HuH-7.5 (cell line): Measurements from ENCODE around the gene CDH11.

Experiments
- DNase-seq: peaks from one replicate; pipeline ENCODE4 v3.0.0; 2011; ENCODE audit warnings: low spot score

The CDH11 gene

DNA sequence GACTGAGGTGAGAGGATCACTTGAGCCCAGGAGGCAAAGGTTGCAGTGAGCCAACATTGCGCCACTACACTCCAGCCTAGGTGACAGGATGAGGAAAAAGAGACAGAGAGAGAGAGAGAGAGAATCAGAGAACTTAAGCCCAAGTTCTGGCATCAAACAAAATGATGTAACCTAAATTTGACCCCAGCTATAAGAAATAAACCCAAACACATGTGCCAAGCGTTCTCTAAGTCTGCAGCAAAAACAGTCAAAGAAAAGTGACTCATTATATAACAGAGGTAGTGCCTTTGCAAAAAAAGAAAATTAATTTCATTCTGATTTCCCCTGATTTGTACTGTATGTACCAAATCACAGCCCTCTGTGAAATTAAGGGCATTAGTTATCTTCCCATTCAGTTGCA lies 89.5 kb downstream of the CDH11 start:
- DNase-seq, result no peak

DNA sequence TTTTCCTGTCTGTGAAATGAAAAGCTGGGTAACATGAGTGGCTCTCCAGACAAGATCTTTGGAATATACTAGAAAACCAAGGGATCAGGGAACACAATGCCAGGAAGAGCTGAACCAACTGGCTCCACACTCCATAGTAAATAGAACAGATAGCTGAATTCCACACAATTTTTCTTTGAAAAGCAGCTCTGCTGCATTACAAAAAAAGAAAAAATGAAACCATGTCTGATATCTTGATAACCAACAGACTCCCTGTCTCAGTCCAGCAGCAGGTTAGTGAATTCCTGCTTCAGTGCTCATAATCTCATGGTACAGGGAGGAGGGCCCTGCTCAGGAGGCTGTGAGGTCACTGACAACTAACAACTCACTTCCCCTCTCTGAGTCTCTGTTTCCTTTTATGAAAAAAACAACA lies 97.1 kb downstream of the CDH11 start:
- no peak for DNase-seq

DNA sequence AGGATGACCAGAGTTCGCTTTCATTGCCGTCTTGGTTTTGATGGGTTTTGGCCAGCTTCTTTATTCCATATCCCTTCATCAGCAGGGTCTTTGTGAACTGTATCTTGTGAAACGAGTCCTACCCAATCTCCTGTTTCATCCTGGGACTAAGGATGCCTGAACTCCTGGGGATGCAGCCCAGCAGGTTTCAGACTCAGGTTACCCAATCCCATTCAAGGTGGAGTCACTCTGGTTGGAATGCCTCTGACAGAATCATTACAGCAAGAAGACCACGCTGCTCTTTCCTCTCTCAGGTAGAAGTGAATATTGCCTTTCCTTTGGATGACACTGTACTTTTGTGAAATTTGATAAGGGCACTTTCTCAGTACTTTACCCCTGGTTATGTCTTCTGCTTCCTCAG lies 98.1 kb downstream of the CDH11 start:
- no peak for DNase-seq

DNA sequence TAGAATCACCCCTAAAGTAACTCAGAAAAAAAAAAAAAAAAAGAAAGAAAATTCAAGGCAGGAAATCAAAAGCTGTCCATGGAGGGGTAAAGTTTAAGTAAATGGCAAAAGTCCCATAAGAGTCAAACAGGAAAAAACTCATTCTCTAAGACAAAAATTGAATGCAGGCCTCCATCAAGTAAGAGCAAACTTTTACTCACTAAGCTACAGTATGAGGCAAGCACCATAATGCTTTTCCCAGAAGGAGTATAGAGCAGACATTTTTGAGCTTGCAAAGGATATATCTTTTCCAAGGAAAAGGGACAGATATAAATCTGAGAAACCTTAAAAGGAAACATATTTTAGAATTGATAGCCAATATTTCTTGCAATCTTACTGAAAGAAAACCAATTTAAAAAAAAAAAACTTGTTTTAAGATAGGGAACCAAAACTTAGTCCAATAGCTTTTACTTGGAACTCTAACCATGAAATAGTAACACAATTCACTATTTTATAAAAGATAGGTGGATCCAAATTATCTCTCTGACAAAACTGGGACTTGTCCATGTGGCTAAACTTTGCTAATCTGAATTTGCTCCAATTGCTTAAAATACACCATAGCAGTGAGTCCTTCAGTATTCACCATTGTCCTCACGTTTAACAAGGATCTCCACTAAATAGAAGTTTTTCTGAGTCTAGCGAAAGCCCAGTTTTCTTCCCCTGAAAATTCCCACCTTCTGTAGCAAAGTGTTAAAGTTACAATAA lies 99.8 kb downstream of the CDH11 start:
- no peak for DNase-seq

DNA sequence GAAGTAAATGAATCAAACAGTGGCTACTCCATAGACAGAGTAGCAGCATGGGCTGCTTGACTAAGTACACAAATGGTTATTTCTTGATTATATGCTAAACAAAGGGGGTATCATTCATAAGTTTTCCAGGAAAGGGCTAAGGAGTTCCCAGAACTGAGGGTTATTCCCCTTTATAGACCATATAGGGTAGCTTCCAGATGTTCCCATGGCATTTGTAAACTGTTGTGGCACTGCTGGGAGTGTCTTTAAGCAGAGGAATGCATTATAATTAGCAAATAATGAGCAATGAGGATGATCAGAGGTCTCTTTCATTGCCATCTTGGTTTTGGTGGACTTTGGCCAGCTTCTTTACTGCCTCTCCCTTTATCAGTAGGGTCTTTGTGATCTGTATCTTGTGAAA lies 105.1 kb downstream of the CDH11 start:
- DNase-seq, result no peak

DNA sequence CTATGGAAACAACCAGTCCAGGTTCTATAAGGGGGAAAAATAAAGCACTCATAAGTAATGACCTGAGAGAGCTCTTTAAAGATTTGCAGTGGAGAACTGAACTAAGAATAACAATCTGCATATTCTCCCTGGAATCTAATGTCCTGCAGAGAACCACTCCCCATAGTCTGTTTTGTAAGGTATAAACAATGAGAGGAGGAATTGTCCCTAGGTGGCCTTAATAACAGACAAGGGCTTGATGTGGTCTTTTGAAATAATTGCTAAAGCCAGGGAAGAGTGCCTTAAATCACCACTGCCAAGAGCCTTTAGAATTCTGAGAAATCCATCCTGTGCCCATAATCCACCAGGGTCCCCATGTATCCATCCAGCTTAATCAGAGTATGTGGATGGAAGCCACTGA lies 106.3 kb downstream of the CDH11 start:
- DNase-seq, result no peak

DNA sequence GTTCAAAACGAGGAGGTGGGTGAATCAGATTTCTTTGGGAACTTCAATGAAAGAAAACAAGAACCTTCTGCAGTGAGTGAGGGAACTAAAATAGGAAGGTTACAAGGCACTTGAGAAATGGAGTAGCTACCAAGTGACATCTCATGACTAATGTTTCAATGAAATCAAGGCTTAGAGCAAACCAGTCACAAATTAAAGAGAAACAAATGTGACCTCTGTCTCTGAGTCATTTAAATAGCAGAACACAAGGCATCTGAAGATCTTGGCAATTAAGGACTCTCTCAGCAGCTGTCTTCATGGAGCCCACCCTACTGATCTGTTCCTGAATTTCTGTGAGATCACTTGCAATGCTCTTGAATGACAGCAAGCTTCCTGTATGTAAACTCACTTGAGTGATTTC lies 109.5 kb downstream of the CDH11 start:
- DNase-seq, result no peak

DNA sequence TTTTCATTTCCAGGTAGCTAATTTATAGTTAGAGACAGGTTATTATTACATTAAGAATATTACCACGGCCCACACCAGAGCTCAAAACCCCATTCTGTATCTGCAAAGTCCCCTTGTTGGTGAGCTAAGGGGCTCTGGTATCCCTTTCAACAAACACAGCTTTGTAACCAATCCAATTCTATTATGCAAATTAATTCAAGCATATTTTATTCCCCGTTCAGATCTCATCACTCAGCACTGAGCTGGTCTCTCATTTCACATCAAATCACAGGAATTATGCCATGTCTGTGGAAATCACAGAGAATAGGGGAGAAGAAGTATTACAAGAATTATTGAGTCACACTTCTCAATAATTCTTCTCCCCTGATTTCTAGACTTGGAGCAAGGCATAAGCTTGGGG lies 111.7 kb downstream of the CDH11 start:
- DNase-seq, result no peak

DNA sequence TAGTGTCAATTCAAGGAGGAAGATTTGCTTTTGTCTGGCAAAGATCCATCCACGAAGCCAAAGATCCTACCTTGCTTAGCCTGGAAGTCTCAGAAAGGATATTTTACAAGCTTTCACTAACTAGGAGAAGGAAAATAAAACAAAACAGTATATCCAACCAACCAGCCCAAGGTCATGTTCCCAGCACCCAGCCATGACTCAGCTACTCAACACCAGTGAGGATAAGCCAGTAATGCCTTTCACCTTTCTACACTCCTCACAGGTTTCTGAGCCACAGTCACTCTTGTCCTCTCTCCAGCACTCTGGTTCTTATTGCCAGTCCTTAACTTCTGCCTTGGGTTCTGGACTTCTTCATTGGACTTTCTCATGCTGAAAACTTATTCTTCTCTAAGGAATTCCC lies 116.2 kb downstream of the CDH11 start:
- no peak for DNase-seq

DNA sequence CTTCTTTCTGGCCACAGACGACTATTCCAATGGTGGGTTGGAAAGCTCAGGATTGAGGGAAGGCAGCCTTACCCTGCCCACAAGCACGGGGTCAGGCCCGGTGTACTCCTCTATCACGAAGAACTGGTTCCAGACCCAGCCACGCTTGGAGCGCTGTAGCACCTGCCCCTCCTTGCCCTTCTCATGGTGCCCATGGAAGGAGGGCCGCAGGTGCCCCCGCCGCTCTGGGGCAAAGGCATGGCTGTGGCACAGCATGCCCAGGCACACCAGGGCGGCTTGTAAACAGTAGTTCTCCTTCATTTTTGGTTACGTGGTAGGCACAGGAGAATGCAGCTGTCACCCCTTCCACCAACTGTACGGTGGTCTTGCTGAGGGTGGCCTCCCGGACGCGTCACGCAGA lies 117.3 kb downstream of the CDH11 start:
- no peak for DNase-seq

DNA sequence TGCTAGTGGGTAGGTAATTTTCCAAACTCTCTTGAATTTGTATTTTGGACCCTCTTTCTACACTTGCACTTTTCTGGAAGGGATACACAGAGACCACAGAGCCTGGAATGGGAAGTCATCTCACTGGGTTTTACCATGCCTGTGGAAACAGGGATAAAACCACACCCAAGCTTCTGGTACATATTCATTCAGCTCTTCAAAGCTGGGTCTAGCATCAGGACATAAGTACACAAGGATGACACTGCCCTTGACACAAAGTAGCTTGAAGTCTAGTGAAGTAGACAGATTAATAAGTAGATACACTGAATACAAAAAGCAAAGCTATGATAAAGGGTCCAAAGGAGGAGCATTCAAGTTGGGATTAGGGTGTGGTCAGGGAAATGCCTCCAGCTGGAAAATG lies 118.2 kb downstream of the CDH11 start:
- DNase-seq, result no peak

DNA sequence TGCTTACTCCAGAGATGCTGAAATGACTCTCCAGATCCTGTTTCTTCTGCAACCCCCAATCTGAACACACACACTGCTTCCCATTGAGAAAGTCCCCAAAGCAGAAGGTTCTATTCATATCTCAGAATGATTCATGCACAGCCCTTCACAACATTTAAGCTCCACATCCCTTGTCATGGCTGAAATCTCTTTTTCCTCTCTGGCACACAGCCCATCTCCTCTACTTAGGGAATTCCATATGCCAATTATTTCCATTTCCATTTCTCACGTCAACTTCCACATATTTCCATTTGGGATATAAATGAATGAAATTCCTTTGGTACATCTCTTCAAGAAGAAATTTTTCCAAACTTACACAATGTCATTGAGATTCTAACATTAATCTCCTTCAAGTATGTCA lies 119.6 kb downstream of the CDH11 start:
- DNase-seq, result no peak

DNA sequence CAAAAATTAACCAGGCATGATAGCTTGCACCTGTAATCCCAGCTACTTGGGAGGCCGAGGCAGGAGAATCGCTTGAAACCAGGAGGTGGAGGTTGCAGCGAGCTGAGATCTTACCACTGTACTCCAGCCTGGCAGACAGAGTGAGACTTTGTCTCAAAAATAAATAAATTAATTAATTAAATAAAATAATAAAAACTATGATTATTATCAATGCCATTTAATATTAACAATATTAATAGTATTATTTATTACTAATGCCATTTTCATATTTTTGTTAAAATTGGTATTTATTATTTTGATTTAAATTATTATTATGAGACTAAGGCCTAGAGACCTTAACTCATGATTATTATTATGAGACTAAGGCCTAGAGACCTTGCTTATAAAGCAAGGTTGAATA lies 121.2 kb downstream of the CDH11 start:
- DNase-seq, result no peak

DNA sequence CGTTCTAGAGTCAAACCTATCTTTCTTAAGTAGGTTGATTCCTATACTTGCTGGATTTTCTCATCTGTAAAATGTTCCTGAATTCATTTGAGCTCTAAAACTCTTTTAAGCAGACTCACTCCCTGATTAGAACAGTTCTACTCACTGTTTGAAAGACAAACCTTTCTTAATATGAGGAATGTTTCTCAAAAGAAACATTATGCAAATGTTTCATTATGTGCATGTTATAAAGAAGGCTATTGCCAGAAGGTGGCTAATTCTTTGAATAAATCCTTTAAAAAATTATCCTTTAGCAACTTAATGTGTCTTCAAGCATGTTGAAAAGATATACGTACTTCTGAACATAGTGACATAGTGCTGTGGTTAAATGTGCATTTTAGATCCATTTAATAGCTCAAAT lies 124.1 kb downstream of the CDH11 start:
- DNase-seq, result no peak

DNA sequence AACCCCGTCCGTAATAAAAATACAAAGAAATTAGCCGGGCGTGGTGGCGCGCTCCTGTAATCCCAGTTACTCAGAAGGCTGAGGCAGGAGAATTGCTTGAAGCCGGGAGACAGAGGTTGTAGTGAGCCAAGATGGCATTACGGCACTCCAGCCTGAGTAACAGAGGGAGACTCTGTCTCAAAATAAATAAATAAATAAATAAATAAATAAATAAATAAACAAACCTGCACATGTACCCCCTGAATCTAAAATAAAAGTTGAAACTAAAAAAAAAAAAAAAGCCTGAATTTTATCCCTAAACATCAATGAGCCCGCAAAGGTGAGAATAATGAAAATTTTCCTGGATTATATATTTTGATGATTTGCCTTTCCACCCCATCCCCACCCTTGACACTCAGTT lies 124.7 kb downstream of the CDH11 start:
- DNase-seq, result no peak

DNA sequence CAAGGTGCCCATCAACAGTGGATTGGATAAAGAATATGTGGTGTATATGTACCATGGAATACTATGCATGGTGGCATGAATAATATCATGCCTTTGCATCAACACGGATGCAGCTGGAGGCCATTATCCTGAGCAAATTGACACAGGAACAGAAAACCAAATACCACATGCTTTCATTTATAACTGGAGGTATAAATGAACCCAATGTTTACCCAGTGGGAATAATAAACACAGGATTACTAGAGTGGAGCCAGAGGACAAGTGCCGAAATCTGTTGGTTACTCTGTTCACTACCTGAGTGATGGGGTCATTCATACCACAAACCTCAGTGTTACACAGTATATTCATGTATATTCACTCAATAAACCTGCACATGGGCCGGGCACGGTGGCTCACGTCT lies 125.2 kb downstream of the CDH11 start:
- no peak for DNase-seq

DNA sequence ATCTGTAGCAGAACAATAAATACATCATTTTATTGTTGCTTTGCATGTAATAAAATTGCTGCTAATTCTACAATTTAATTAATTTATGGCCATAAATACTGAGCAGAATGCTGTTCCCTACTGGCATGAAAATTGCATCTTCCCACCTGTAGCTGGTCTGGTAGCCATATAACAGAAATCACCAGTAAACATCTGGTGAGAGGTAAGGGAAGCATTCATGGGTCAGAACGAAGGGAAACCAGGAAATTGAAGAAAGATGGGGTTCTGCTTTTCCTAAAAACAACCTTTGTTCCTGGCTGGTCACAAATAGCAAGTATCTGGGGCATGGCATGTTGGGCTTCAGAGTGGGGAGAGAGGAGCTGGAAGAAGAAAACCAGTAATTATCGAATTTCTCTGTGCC lies 128.4 kb downstream of the CDH11 start:
- DNase-seq, result no peak

DNA sequence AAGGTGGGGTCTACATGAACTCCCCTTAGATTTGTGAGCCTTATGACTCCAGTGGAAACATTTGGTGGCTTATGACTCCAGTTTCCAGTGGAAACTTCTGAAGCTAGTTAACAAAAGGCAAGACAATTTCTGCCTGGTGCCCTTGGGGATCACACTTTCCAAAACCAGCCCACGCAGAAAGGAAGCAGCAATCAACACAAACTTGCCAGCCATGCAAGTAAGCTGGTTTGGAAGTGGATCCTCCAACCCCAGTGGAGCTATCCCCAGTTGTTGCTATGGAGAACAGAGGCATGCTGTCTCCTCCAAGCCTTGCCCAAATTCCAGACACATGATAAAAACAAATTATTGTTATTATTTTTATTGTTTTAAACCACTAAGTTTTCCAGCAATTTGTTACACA lies 130.9 kb downstream of the CDH11 start:
- DNase-seq, result no peak

DNA sequence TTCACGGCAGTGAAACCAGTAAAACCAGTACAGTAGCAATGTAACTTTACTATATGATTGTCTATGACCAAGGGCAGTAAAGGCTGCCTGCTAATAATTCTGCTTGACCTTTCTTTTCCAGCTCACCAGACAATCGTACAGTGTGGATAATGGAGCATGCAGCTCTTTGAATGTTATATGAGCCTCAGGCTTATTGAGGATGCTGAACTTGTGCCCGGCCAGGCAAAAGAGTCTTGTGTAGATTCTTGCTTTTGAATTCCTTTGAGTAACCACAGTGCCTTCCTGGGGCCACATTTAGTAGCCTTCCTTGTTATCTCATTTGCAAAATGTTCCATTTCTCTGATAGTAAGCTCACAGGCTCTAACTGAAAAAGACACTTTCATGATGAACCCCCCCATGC lies 131.8 kb downstream of the CDH11 start:
- DNase-seq, result no peak

DNA sequence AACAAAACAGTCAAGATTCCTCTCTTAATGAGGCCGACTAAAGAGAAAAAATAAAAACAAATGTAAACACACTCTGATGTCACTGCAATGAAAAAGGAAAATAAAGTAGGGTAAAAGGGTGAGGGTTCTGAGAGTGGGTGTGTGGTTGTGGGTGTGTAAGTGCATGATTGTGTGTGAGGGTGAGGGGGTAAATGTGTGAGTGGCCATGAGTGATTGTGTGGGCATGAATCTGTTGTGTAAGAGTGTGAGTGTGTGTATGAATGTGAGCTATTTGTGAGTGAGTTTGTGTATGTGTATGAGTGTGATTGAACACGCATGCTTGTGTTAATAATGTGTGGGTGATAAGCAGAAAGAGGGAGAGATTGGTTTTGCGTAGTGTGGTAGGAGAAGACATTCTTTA lies 132.8 kb downstream of the CDH11 start:
- no peak for DNase-seq

DNA sequence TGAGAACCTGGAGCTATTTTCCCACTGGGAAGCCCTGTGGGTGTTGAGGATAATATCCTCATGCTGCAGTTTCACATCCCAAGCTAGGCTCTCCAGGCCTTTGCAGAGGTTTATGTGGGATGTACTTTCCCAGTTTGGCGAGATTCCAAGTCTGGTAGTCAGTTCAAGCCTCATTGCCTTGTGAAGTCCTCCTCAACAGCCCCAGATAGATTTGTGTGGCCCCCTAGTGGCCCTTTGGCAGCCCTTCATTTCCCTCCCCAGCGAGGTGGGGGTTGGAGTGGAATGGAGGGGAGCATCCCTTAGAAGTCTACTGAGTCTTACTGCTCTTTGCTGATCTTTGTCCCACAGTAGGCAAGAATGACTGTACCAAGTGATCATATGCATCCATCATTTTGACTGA lies 137.9 kb downstream of the CDH11 start:
- DNase-seq, result no peak

DNA sequence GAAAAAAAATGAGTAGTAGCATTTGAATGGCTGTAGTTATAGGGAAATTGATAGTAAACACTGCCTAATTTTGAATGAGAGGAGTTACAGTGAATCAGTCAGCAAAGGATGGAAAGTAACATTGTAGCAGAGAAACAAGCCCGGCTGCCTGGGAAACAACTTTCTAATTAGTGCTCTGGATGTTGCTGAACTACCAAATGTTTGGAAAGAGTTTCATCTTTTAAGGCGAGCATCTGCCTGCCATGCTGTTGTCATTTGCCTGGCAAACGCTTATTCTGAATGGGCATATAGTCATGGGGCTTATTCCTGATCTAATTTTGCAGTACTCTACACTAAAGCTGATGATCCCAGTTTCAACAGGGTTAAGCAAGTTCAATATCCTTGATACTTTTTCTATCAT lies 138.6 kb downstream of the CDH11 start:
- no peak for DNase-seq

DNA sequence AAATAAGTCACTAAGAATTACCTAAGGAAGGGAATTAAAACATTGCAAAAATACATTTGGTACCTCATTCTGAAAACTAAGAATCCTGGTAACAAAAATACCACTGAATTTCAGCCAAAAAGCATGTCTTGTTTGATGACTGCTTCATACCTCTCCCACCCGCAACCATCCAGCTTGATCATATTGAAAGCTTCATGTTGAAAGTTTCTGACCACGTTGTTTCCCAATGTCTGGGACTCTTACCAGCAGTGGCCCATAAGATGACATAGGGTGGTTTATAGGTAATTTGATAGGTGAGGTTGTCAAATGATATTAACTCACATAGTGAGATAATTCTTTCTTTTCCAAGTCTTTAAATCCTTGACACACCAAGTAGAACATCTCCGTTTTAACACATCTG lies 139.3 kb downstream of the CDH11 start:
- DNase-seq, result no peak

DNA sequence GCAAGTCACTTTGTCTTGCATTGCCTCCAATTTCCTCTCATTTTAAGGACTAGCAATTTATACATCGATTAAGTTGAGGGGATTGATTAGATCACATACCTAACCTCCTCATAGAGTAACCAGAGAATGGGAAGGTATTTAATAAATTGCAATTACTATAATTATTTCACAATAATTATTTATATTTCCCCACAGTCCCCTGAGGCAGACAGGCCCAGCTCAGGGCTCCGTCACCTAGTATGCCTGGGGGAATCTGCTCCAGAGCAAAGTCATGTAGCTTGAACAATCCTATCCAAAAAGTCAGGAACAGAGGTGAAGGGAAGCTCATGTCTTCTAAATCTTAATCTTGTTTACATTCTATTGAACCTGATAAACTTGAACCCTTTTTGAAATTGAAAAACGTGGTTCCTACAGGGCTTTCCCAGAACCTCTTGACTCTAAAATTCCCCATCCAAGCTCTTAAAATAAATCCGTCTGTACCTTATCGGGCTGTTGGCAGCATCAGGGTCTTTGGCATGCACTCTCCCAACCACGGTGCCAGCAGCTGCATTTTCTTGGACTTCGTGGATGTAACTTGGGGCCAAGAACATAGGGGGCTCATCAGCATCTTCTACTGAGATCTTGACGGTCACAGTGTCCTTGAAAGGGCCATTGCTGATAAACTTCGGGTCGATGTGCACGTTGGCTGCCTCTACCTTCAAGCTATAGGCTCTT lies 140.1 kb downstream of the CDH11 start:
- no peak for DNase-seq
